HG02763 (cell line): Measurements from ENCODE around the gene FCN2.
"Not testable (repeated sequence)": the region's sequence is repeated elsewhere in the genome, so short reads cannot be mapped to it uniquely, and the experiment has no call there.

Experiments
- ATAC-seq: cut with Tn5 transposase; IDR thresholded peaks from one replicate; pipeline ENCODE4 v1.9.1; 2021; ENCODE audit warnings: mild to moderate bottlenecking, moderate library complexity; ENCODE audit not compliant: unreplicated experiment

Gene FCN2

GRCh38 chr9:134847138-134847537 is 33.5 kb upstream of the FCN2 start:
- ATAC-seq: no peak

- ATAC-seq: no peak
Measured at GRCh38 chr9:134847752-134848432, 32.7 kb upstream of the FCN2 start.

GRCh38 chr9:134848504-134848903 is 32.1 kb upstream of the FCN2 start:
- no peak for ATAC-seq

DNA sequence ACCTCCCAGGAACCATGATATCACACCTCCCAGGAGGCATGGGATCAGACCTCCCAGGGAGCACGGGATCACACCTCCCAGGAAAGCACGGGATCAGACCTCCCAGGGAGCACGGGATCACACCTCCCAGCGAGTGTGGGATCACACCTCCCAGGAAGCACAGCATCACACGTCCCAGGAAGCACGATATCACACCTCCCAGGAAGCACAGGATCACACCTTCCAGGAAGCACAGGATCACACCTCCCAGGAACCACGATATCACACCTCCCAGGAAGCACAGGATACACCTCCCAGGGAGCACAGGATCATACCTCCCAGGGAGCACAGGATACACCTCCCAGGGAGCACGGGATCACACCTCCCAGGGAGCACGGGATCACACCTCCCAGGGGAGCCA is 30.0 kb upstream of the FCN2 start:
- ATAC-seq: no peak

DNA sequence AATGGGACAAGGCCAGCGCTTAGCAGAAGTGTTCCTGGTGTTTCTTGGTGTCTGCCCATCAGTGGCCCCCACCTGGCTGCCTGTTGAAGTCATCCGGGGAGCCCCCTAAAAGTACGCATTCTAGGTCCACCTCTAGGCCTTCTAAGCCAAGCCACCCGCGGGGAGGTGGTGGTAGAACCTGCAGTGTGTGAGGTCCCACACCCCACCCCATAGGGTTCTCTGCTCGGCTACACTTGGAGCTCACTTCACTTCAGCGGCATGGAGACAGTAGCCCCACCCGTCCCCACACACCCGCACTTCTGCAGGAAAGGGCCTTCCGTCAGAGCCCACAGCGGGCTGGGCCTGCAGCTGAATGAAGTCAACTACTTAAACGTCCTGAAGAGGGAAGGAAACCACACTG is 29.6 kb upstream of the FCN2 start:
- no peak for ATAC-seq

- ATAC-seq: no peak
Measured at GRCh38 chr9:134852906-134853654, 27.5 kb upstream of the FCN2 start.

GRCh38 chr9:134853893-134854292 is 26.7 kb upstream of the FCN2 start:
- ATAC-seq: no peak

- ATAC-seq: no peak
Measured at GRCh38 chr9:134854541-134854981, 26.0 kb upstream of the FCN2 start.

DNA sequence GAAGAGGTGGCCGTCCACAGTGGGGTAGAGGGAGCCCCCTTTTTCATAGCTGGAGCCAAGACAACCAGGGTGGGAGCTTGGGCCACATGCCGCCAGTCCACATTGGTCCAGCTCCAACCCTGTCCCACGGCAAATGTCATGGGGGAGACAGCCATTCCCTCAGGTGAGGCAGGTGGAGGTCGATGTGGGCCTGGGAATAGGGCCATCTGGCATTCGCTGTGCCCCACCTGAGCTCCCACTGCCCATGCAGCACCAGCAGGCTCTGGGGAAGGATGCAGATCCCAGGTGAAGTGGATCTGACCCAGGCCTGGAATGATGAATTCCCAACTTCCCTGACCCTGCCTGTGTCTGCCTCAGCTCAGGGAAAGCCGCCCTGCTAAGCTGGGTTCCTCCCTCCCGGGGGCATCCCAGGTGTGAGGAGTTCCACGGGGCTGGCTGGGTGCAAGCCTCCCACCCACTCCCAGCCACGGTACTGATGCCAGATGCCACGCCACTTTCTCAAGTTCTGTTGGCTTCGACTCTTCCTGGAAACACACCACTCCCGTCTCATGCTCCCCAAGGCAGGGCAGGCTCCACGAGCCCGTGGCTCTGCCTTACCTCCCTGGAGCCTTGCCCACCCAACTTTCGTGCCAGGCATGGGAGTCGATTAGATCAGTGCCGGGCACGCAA is 25.2 kb upstream of the FCN2 start:
- no peak for ATAC-seq

DNA sequence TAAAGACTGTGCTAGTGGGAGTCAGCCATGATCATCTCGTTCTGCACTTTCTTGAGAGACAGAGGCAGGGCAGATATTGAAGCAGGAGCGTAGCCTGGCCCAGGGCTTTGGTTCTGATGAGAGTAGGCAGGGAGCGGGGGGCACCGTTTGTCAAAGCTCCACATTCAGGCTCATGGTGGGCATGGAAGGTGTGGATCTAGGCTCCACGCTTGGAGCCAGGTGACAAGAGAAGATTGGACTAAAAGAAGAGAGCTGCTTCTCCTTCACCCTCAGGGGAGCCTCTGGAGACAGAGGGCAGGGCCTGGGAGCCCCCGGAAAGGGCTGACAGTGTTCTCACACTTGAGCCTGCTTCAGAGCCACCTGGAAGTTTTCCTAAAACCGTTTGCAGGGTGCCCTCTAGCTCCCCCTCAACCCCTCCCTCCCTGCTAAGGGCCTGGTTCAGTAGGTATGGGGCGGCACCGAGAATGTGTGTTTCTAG is 24.7 kb upstream of the FCN2 start:
- ATAC-seq: no peak

DNA sequence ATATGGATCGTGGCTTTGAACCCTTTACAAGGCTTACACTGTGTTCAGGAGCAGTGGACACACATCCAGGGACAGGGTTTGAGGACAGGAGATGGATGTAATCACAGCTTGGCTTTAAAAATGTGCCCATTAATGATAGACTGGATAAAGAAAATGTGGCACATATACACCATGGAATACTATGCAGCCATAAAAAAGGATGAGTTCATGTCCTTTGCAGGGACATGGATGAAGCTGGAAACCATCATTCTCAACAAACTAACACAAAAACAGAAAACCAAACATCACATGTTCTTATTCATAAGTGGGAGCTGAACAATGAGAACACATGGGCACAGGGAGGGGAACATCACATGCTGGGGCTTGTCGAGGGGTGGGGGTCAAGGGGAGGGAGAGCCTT is 23.2 kb upstream of the FCN2 start:
- ATAC-seq: not testable (repeated sequence)

- ATAC-seq: peak; percentile 72
Measured at GRCh38 chr9:134858051-134858841, 22.4 kb upstream of the FCN2 start.

- no peak for ATAC-seq
Measured at GRCh38 chr9:134860510-134860909, 20.1 kb upstream of the FCN2 start.

DNA sequence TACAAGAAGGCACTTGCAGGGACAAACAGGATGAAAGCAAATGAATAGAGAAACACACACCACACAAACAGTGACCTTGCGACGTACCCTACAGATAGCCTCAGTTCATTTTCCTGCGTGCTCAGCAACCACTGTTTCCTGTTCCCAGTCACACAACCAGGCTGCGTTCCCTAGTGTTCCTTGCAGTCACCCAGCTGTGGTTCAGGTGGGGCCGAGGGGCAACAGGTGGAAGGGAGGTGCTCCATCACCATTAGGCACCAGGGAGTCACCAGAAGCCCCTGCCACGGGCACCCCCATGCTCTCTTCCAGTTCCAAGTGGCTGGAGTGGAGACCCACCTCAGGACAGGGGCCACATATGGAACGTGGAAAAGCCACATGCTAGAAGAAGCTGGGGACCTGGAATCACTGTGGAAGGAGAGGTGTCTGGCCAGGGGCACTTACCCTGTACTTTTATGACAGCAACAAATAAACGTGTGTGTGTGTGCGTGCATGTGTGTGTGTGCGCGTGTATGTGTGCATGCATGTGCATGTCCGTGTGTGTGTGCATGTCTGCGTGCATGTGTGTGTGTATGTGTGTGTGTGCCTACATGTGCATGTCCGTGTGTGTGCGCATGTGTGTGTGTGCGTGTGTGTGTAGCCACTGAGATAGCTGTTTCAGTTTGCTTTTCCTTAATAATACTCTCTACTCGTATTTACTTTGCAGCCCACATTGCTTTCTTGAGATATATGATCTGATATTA is 18.8 kb upstream of the FCN2 start:
- no peak for ATAC-seq

GRCh38 chr9:134863306-134863902 is 17.2 kb upstream of the FCN2 start:
- no peak for ATAC-seq

GRCh38 chr9:134863941-134864820 is 16.4 kb upstream of the FCN2 start:
- no peak for ATAC-seq

- no peak for ATAC-seq
Measured at GRCh38 chr9:134864821-134865190, 15.8 kb upstream of the FCN2 start.

- no peak for ATAC-seq
Measured at GRCh38 chr9:134867917-134868750, 12.5 kb upstream of the FCN2 start.
